B cell (primary cell): ENCODE measurements around the gene SLC47A2.

Source experiments
- CTCF ChIP-seq: fragments of 200-600 bp; IDR thresholded peaks from one replicate; pipeline ENCODE4 v1.8.0; 2022; ENCODE audit warnings: antibody characterized with exemption, mild to moderate bottlenecking
- EZH2 ChIP-seq: IDR thresholded peaks from 2 replicates; pipeline ENCODE4 v1.6.1; 2012; ENCODE audit warnings: borderline replicate concordance, low read depth, mild to moderate bottlenecking, moderate library complexity, low read length; ENCODE audit not compliant: insufficient read depth, poor library complexity, severe bottlenecking

GRCh38 chr17:19753051-19753509, 36.7 kb upstream of the SLC47A2 start:
- TF ChIP-seq CTCF (no peak), EZH2 (no peak)
